ENCODE results near the gene NXPH1.

The NXPH1 gene

DNA sequence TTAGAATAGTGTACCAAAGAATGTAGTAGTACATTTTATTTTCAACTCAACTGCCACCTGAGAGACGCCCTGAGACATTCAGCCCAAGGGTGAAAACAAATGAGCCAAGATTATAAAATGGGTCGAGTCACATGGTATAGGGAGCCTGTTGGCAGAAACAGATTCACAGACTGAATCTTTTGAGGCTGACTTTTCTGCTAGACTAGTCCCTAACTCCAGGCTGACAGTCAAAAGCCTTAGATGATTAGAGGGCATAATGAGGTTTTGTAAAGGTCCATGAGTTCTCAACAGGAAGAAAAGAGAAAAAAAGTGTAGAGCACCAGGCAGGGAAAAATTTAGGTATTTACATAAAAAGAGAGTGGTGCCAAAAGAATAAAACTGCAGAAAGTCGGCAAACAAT lies 128.0 kb downstream of the NXPH1 start:
- Histone ChIP-seq H3K27ac (ENCODE audit: low read depth, low read length, severe bottlenecking) (no peak overlapping the region), H3K4me3 (ENCODE audit: extremely low read depth, insufficient read depth, low read length, poor library complexity, severe bottlenecking) (no peak overlapping the region), H3K36me3 (ENCODE audit: control insufficient read depth, insufficient read depth, low read length) (no peaks in the 10 kb centered on the region), H3K4me1 (ENCODE audit: control insufficient read depth, insufficient read depth, low read length, poor library complexity, severe bottlenecking) (no peaks in the 10 kb centered on the region), H3K9me3 (ENCODE audit: control insufficient read depth, low read length) (no peaks in the 10 kb centered on the region)
- WGBS, 2 experiments (ENCODE audit: insufficient coverage in 2 of 2) = 60 to 79% methylated on average over 2 to 3 of the region's 3 CpGs

DNA sequence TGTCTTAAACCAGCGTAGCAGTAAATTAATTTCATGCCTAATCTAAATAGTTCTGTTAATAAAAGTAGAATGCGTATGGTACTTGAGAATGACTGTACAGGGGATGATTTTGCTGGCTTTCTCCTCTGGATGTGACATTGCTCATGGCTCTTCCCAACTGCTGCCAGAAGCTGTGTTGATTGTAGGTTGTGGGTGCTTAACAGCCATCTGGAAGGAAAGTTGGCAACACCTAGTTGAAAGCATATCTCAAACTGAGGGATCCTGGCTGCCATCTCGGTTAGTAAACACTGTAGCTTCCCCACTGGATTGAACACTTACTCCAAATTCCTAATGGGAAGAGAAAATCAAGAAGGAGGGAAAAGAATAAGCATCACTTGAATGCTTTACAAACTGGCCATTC lies 130.9 kb downstream of the NXPH1 start:
- no peak overlapping the region for H3K27ac ChIP-seq (ENCODE audit: low read depth, low read length, severe bottlenecking)
- H3K4me3 ChIP-seq (ENCODE audit: extremely low read depth, insufficient read depth, low read length, poor library complexity, severe bottlenecking) = no peak overlapping the region
- WGBS, 2 experiments (ENCODE audit: insufficient coverage in 2 of 2) = 100% methylated on average over 1 of the region's 3 CpGs; no CpG with 5 or more reads in 1 of the 2 experiments
- H3K9me3 ChIP-seq (ENCODE audit: control insufficient read depth, low read length) = no peaks in the 10 kb centered on the region
- no peaks in the 10 kb centered on the region for H3K4me1 ChIP-seq (ENCODE audit: control insufficient read depth, insufficient read depth, low read length, poor library complexity, severe bottlenecking)
- no peaks in the 10 kb centered on the region for H3K36me3 ChIP-seq (ENCODE audit: control insufficient read depth, insufficient read depth, low read length)

DNA sequence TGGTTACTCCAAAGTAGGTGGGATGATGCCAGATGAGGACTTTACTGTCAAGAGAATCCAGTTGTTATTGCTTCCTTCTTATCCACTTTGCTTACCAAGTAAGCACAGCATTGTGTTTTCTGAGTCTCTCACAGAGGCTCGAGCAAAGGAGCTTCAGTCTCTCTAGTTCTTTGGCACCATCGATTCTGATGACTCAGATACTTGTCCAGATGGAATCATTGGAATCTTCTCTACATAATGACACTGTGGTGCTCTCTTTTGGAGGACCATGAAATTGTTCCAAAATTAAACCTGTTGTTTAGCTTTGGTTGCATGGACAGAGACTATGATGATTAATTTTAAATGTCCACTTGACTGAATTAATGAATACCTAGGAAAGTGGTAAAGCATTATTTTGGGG lies 132.6 kb downstream of the NXPH1 start:
- Histone ChIP-seq H3K27ac (ENCODE audit: low read depth, low read length, severe bottlenecking) (no peak overlapping the region), H3K9me3 (ENCODE audit: control insufficient read depth, low read length) (no peaks in the 10 kb centered on the region), H3K4me3 (ENCODE audit: extremely low read depth, insufficient read depth, low read length, poor library complexity, severe bottlenecking) (no peak overlapping the region), H3K4me1 (ENCODE audit: control insufficient read depth, insufficient read depth, low read length, poor library complexity, severe bottlenecking) (no peaks in the 10 kb centered on the region), H3K36me3 (ENCODE audit: control insufficient read depth, insufficient read depth, low read length) (no peaks in the 10 kb centered on the region)
- 89% methylated on average over 1 to 2 of the region's 2 CpGs for WGBS, 2 experiments (ENCODE audit: insufficient coverage in 2 of 2)

DNA sequence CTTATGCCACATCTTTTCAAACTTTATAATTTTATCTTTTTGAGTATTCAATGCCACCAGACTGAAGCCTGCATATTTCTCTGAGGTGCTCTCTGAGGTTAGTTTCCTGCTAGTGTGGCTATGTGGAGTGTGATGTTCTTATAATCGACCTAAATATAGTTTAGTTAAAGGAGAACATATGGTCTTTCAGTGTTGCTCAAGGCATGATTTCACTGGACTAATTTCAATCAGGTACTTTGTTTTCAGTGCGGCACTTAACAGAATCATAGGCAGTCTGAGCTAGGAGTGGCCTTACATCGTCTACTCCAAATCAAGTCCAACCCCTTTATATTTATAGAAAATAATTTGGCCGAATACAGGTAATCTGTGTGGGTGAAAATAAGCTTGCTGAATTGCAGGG lies 134.2 kb downstream of the NXPH1 start:
- no peaks in the 10 kb centered on the region for H3K9me3 ChIP-seq (ENCODE audit: control insufficient read depth, low read length)
- 100% methylated on average over 1 of the region's 4 CpGs; no CpG with 5 or more reads in 1 of the 2 experiments for WGBS, 2 experiments (ENCODE audit: insufficient coverage in 2 of 2)
- H3K4me3 ChIP-seq (ENCODE audit: extremely low read depth, insufficient read depth, low read length, poor library complexity, severe bottlenecking) = no peak overlapping the region
- H3K36me3 ChIP-seq (ENCODE audit: control insufficient read depth, insufficient read depth, low read length) = no peaks in the 10 kb centered on the region
- no peak overlapping the region for H3K27ac ChIP-seq (ENCODE audit: low read depth, low read length, severe bottlenecking)
- H3K4me1 ChIP-seq (ENCODE audit: control insufficient read depth, insufficient read depth, low read length, poor library complexity, severe bottlenecking) = no peaks in the 10 kb centered on the region

DNA sequence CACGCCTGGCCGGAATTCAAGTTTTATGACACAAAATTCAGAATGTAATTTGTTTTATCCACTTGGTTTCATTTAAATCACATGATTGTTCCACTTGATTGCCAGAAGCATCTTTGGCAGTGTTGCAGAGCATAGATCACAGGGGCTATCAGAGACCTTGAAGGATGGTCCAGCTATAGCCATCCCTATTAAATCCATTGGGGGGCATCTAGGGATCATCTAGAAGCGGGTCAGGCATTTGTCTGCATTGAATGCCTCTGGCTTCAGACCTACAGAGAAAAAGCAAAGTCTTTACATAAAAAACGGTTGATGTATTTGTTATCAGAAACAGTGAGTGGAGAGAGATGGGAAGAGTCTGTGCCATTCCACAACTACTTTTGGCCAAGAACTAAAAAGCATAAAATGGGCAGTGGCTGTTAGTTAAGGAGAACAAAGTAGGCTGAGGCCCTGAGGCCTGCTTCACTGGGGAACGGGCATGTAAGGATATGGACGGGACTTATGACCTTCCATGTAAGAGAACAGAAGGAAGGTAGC lies 146.3 kb downstream of the NXPH1 start:
- WGBS, 2 experiments (ENCODE audit: insufficient coverage in 2 of 2) = 83 to 92% methylated on average over 4 to 5 of the region's 6 CpGs
- Histone ChIP-seq H3K4me1 (ENCODE audit: control insufficient read depth, insufficient read depth, low read length, poor library complexity, severe bottlenecking) (no peaks in the 10 kb centered on the region), H3K27ac (ENCODE audit: low read depth, low read length, severe bottlenecking) (no peak overlapping the region), H3K36me3 (ENCODE audit: control insufficient read depth, insufficient read depth, low read length) (no peaks in the 10 kb centered on the region), H3K4me3 (ENCODE audit: extremely low read depth, insufficient read depth, low read length, poor library complexity, severe bottlenecking) (no peak overlapping the region), H3K9me3 (ENCODE audit: control insufficient read depth, low read length) (no peaks in the 10 kb centered on the region)

DNA sequence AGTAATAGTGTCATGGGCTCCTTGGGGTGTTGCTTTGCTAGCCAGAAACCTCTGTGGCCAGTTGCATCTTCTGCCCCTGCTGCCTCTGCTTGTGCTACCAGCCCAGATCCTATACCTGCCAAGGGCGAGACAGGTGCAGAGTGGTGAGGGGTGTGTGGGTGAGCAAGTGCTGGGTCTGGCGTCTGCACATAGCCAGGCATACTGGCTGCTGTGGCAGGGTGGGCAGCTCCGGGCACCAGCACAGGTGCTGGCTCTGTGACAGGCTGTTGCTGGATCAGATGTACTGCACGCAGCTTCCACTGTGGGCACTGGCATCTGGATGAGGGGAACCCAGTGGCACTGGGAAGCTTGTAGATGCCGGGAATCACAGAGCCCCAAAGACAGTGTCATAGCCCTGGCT lies 148.4 kb downstream of the NXPH1 start:
- Histone ChIP-seq H3K36me3 (ENCODE audit: control insufficient read depth, insufficient read depth, low read length) (no peaks in the 10 kb centered on the region), H3K4me1 (ENCODE audit: control insufficient read depth, insufficient read depth, low read length, poor library complexity, severe bottlenecking) (no peaks in the 10 kb centered on the region), H3K27ac (ENCODE audit: low read depth, low read length, severe bottlenecking) (no peak overlapping the region), H3K9me3 (ENCODE audit: control insufficient read depth, low read length) (no peaks in the 10 kb centered on the region), H3K4me3 (ENCODE audit: extremely low read depth, insufficient read depth, low read length, poor library complexity, severe bottlenecking) (no peak overlapping the region)
- 90% methylated on average over 3 to 4 of the region's 5 CpGs for WGBS, 2 experiments (ENCODE audit: insufficient coverage in 2 of 2)

DNA sequence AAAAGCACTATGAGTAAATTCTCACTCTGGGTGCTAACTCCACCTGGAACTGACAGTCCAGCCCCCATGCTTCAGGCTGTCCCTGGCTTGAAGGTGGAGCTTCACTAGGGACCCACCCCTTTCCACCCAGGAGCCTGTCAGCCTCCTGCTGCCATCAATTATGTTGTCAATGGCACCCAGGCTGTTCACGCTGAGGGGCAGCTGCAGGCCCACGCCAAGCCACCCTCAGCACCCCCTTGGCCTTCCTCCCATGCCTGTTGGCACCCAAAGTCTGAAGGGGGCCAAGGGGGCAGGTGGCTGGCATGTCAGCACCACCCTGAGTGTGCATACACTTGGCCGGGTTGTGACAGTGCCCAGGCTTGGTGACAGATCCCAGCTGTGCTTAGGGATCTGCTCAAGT lies 149.3 kb downstream of the NXPH1 start:
- Histone ChIP-seq H3K4me1 (ENCODE audit: control insufficient read depth, insufficient read depth, low read length, poor library complexity, severe bottlenecking) (no peaks in the 10 kb centered on the region), H3K36me3 (ENCODE audit: control insufficient read depth, insufficient read depth, low read length) (no peaks in the 10 kb centered on the region), H3K9me3 (ENCODE audit: control insufficient read depth, low read length) (no peaks in the 10 kb centered on the region), H3K4me3 (ENCODE audit: extremely low read depth, insufficient read depth, low read length, poor library complexity, severe bottlenecking) (no peak overlapping the region), H3K27ac (ENCODE audit: low read depth, low read length, severe bottlenecking) (no peak overlapping the region)
- 90 to 94% methylated on average over 2 to 3 of the region's 3 CpGs for WGBS, 2 experiments (ENCODE audit: insufficient coverage in 2 of 2)

DNA sequence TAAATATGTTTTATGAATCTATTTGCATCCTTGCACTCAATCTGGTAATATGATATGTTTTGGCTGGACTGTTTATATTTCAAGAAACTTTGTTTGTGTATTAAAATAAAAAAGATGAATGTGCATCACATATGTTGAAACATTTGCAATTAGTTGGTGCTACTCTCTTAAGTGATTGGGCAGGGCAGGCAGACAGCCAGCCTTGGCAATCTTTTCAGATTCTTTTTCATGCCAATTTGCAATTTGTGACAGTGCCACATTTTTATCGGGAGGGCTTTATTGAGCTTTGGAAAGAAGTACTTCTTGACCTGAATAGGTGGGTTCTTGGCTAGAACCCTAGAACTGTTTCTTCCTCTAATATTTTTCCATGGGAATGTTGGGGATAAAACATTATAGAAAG lies 152.2 kb downstream of the NXPH1 start:
- no CpG with 5 or more reads among the region's 1 CpG for WGBS, 2 experiments (ENCODE audit: insufficient coverage in 2 of 2)
- H3K36me3 ChIP-seq (ENCODE audit: control insufficient read depth, insufficient read depth, low read length) = no peaks in the 10 kb centered on the region
- H3K4me1 ChIP-seq (ENCODE audit: control insufficient read depth, insufficient read depth, low read length, poor library complexity, severe bottlenecking) = no peaks in the 10 kb centered on the region
- H3K9me3 ChIP-seq (ENCODE audit: control insufficient read depth, low read length) = no peaks in the 10 kb centered on the region
- H3K27ac ChIP-seq (ENCODE audit: low read depth, low read length, severe bottlenecking) = no peak overlapping the region
- no peak overlapping the region for H3K4me3 ChIP-seq (ENCODE audit: extremely low read depth, insufficient read depth, low read length, poor library complexity, severe bottlenecking)

DNA sequence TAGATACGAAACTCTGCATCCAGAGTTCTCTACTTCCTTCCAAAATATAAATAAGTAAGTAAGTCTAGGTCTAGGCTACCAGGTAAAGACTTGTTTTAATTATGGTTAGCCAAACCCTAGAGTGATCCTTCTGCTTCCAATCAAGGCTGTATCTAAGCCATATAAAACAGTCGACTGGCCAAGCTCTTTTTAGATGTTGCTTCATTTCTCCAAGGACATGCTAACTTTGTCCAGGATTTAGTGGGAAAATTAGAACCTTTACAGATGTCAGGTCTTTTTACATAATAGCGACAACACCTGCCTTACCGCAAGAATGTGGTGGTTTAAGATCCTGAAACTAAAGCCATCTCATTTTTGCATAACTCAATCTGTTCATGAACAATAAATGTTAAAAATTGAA lies 156.8 kb downstream of the NXPH1 start:
- H3K9me3 ChIP-seq (ENCODE audit: control insufficient read depth, low read length) = no peaks in the 10 kb centered on the region
- no peaks in the 10 kb centered on the region for H3K36me3 ChIP-seq (ENCODE audit: control insufficient read depth, insufficient read depth, low read length)
- no peak overlapping the region for H3K27ac ChIP-seq (ENCODE audit: low read depth, low read length, severe bottlenecking)
- no peaks in the 10 kb centered on the region for H3K4me1 ChIP-seq (ENCODE audit: control insufficient read depth, insufficient read depth, low read length, poor library complexity, severe bottlenecking)
- WGBS, 2 experiments (ENCODE audit: insufficient coverage in 2 of 2) = 79% methylated on average over 3 of the region's 4 CpGs; no CpG with 5 or more reads in 1 of the 2 experiments
- H3K4me3 ChIP-seq (ENCODE audit: extremely low read depth, insufficient read depth, low read length, poor library complexity, severe bottlenecking) = no peak overlapping the region

DNA sequence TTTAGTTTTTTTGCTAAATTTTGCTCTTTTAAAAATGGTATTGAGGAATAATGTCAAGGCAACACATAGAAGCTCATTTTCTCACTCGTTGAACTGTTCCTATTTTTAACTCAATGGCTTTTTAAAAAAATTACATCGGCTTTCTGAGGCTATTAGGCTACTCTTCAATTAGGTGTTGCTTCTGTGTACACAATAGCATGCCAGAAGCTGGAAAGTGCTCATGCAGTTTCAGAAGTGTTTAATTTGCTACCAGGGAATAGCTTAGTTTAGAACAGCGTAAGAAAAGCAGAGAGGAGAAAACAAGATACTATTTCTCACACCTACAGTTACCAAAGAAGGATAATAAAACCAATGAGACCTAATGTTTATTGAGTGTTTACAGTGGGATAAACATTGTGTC lies 157.4 kb downstream of the NXPH1 start:
- WGBS, 2 experiments (ENCODE audit: insufficient coverage in 2 of 2) = 92% methylated on average over 2 of the region's 3 CpGs; no CpG with 5 or more reads in 1 of the 2 experiments
- Histone ChIP-seq H3K9me3 (ENCODE audit: control insufficient read depth, low read length) (no peaks in the 10 kb centered on the region), H3K4me3 (ENCODE audit: extremely low read depth, insufficient read depth, low read length, poor library complexity, severe bottlenecking) (no peak overlapping the region), H3K27ac (ENCODE audit: low read depth, low read length, severe bottlenecking) (no peak overlapping the region), H3K36me3 (ENCODE audit: control insufficient read depth, insufficient read depth, low read length) (no peaks in the 10 kb centered on the region), H3K4me1 (ENCODE audit: control insufficient read depth, insufficient read depth, low read length, poor library complexity, severe bottlenecking) (no peaks in the 10 kb centered on the region)

DNA sequence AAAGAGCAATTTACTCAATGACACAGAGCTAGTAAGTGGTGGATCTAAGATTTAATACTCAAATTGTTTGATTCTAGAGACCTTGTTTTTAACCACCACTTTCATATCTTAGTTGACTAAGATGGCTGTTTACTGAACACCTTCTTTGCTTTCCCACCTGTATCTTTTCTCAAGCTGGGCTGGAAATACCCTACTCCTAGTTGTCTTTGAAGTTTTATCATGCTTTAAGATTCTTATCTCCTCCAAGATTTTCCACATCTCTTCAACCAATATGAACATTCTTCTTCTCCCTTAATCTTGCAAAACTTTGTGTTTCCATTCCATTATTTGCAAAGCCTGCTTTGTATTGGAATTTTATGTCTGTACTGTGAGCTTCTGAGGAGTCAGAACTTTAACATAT lies 157.9 kb downstream of the NXPH1 start:
- Histone ChIP-seq H3K4me1 (ENCODE audit: control insufficient read depth, insufficient read depth, low read length, poor library complexity, severe bottlenecking) (no peaks in the 10 kb centered on the region), H3K4me3 (ENCODE audit: extremely low read depth, insufficient read depth, low read length, poor library complexity, severe bottlenecking) (no peak overlapping the region), H3K36me3 (ENCODE audit: control insufficient read depth, insufficient read depth, low read length) (no peaks in the 10 kb centered on the region), H3K27ac (ENCODE audit: low read depth, low read length, severe bottlenecking) (no peak overlapping the region), H3K9me3 (ENCODE audit: control insufficient read depth, low read length) (no peaks in the 10 kb centered on the region)

Data from mesodermal cell (in vitro differentiated cells).